ENCODE data around the gene C4orf51.

Gene C4orf51

GRCh38 chr4:145709843-145710242 is 29.9 kb downstream of the C4orf51 start:
- DNase-seq (ENCODE audit: low read depth in 2 of 2), result no peak

GRCh38 chr4:145716200-145716599 is 36.3 kb downstream of the C4orf51 start:
- DNase-seq (ENCODE audit: low read depth in 2 of 2), result no peak

- no peak for DNase-seq (ENCODE audit: low read depth in 2 of 2)
Observed at GRCh38 chr4:145716661-145717200, 36.8 kb downstream of the C4orf51 start.

GRCh38 chr4:145719752-145720624 is 40.0 kb downstream of the C4orf51 start:
- DNase-seq (ENCODE audit: low read depth in 2 of 2), result no peak

- no peak for DNase-seq (ENCODE audit: low read depth in 2 of 2)
Observed at GRCh38 chr4:145720656-145721055, 40.7 kb downstream of the C4orf51 start.

- no peak for DNase-seq (ENCODE audit: low read depth in 2 of 2)
Observed at GRCh38 chr4:145722561-145722960, 42.6 kb downstream of the C4orf51 start.

- no peak for DNase-seq (ENCODE audit: low read depth in 2 of 2)
Observed at GRCh38 chr4:145723336-145723735, 43.4 kb downstream of the C4orf51 start.

- DNase-seq (ENCODE audit: low read depth in 2 of 2), result no peak
Observed at GRCh38 chr4:145730026-145730425, 50.1 kb downstream of the C4orf51 start.

GRCh38 chr4:145731028-145731427 is 51.1 kb downstream of the C4orf51 start:
- DNase-seq (ENCODE audit: low read depth in 2 of 2), result no peak

- DNase-seq (ENCODE audit: low read depth in 2 of 2), result no peak
Observed at GRCh38 chr4:145732001-145732815, 52.3 kb downstream of the C4orf51 start.

- peak; percentile 61 to 74 for DNase-seq (ENCODE audit: low read depth in 2 of 2)
Observed at GRCh38 chr4:145732895-145733880, 53.2 kb downstream of the C4orf51 start.

- no peak for DNase-seq (ENCODE audit: low read depth in 2 of 2)
Observed at GRCh38 chr4:145734031-145734430, 54.1 kb downstream of the C4orf51 start.

GRCh38 chr4:145734576-145735346 is 54.8 kb downstream of the C4orf51 start:
- no peak for DNase-seq (ENCODE audit: low read depth in 2 of 2)

- no peak for DNase-seq (ENCODE audit: low read depth in 2 of 2)
Observed at GRCh38 chr4:145735347-145735675, 55.4 kb downstream of the C4orf51 start.

GRCh38 chr4:145735827-145736226 is 55.9 kb downstream of the C4orf51 start:
- DNase-seq (ENCODE audit: low read depth in 2 of 2), result no peak

GRCh38 chr4:145736241-145736831 is 56.4 kb downstream of the C4orf51 start:
- DNase-seq (ENCODE audit: low read depth in 2 of 2), result no peak

- no peak for DNase-seq (ENCODE audit: low read depth in 2 of 2)
Observed at GRCh38 chr4:145739845-145740244, 59.9 kb downstream of the C4orf51 start.

- DNase-seq (ENCODE audit: low read depth in 2 of 2), result no peak
Observed at GRCh38 chr4:145740806-145741205, 60.9 kb downstream of the C4orf51 start.

- no peak for DNase-seq (ENCODE audit: low read depth in 2 of 2)
Observed at GRCh38 chr4:145743641-145744040, 63.7 kb downstream of the C4orf51 start.

GRCh38 chr4:145755802-145756201 is 75.9 kb downstream of the C4orf51 start:
- no peak for DNase-seq (ENCODE audit: low read depth in 2 of 2)

All from stimulated activated CD8-positive, alpha-beta memory T cell treated with anti-CD3 and anti-CD28 coated beads, Interleukin-2, amount 100 ng/mL, for 1 hour (primary cell).